Breast epithelium (tissue), 3 donors: Measurements from ENCODE around the gene PCDHGA10.

ENCODE experiments used
- POLR2A ChIP-seq: fragments of 450-650 bp; IDR thresholded peaks from one replicate; pipeline ENCODE4 v1.6.1; 2016; ENCODE audit warnings: antibody characterized with exemption, mild to moderate bottlenecking, moderate library complexity
- TF ChIP-seq, protein P1 (sequence below), 3 donors: fragments of 450-650 bp; IDR thresholded peaks; one replicate each; pipeline ENCODE4 v1.5.1; 2016 to 2017; ENCODE audit warnings: antibody characterized with exemption in 3 of 3, mild to moderate bottlenecking in 3 of 3, moderate library complexity in 3 of 3

DNA sequence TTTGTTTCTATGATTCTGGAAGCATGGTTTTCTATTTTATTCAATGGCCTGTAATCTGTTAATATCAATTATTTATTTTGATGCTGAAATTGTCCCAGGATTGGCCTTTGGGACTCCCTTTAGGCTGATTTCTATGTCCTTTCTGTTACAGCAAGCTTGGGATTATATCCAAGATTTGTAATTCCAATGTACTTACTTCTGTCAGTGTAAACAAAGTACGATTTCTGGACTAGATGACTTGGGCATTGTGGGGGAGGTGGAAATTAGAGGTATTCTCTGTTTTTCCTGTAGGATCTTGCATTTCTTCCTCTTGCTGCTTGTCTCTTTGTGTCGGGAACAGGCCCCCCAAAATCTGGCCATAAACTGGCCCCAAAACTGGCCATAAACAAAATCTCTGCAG is 21.2 kb downstream of the PCDHGA10 start:
- TF ChIP-seq, protein P1, sequence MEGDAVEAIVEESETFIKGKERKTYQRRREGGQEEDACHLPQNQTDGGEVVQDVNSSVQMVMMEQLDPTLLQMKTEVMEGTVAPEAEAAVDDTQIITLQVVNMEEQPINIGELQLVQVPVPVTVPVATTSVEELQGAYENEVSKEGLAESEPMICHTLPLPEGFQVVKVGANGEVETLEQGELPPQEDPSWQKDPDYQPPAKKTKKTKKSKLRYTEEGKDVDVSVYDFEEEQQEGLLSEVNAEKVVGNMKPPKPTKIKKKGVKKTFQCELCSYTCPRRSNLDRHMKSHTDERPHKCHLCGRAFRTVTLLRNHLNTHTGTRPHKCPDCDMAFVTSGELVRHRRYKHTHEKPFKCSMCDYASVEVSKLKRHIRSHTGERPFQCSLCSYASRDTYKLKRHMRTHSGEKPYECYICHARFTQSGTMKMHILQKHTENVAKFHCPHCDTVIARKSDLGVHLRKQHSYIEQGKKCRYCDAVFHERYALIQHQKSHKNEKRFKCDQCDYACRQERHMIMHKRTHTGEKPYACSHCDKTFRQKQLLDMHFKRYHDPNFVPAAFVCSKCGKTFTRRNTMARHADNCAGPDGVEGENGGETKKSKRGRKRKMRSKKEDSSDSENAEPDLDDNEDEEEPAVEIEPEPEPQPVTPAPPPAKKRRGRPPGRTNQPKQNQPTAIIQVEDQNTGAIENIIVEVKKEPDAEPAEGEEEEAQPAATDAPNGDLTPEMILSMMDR (IDR thresholded peaks at IDR 0.05) = no peak
- no peak for TF ChIP-seq POLR2A
